HG03520 (cell line): Measurements from ENCODE around the gene NCKAP5.

ENCODE experiments used
- ATAC-seq: cut with Tn5 transposase; IDR thresholded peaks from one replicate; pipeline ENCODE4 v1.9.1; 2021; ENCODE audit warnings: mild to moderate bottlenecking, moderate library complexity; ENCODE audit not compliant: unreplicated experiment

The NCKAP5 gene

DNA sequence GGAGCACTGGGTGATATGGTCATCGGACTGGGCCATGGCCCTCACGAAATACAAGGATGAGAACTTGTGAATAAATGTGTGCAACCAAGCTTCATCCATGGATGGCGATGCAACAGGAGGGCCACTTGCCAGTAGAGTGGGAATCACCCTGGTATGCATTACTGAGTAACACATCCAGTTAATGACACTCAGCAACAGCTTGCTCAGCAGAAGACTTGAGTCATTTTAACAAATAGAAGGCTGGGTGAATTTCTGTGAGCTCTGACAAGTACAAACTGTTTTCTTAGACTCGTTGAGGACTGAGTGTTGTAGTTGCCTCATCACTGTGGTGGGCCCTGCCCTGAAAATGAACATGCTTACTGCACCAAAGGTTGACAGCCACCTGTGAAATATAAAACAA, 221.6 kb downstream of the NCKAP5 start:
- no peak for ATAC-seq

DNA sequence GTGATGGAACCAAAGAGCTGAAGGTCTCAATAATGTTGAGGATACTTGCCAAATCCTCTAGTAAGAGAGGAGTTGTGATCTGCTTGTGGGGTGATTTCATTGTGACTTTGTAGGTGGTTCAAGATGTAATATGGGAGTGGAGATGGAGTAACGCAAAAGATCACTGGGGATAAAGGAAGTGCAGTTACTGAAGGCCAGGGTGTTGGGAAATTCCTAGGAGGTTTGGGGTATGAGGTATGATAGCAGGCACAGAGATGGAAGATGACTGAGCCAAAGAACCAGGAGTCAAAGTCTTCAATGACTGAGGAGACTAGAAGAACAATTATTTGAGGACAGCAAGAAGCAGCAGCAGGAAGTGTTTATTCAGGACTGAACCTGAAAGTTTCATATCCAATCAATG, 222.6 kb downstream of the NCKAP5 start:
- no peak for ATAC-seq

GRCh38 chr2:133344849-133345248, 223.4 kb downstream of the NCKAP5 start:
- no peak for ATAC-seq

DNA sequence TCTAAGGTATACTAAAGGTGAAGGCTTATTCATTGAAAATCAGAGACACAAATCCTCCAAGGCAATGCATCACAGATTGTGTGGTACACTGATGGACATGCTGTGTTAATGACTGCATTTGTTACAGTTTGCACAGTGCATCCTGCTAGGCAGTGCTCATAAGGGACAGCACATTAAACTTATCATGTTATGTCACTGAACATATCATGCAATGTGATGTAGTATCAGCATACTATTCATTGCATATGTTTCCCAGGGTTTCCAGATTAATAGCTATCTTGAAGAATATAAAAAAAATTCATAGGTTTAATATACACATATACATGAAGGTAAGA, 225.3 kb downstream of the NCKAP5 start:
- no peak for ATAC-seq

DNA sequence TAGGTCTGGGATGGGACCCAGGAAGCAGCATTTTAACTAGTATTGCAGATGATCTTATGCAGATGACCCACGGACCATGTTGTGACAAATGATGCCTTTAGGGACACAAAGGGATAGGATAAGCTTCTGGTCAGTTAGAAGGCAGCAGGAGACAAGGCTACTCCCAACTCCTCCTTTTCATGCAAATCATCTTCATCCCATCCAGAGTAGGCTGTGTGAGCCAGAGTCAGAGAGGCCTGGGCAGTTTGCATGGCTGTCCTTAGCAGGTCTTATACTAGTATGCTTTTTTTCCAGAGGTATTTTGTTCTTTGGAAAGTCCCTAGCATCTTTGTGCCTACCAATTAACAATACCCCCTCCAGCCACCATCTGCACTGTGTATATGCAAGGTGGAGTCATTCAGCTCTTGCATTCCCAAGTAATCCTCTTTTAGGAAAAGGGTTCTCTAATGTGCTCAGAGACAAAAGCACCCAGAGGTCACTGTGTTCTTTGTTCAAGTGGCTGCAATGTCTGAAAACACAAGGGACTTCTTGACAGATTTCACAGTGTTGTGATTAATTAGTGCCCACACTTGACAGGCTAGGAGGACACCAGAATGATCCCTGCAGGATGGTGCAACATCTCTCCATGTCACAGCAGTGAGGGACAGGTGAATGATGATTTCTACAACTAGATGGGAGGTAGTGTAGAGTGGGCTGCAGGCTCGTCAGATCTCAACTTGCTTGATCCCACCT, 225.8 kb downstream of the NCKAP5 start:
- ATAC-seq: no peak

- no peak for ATAC-seq
These were observed 226.7 kb downstream of the NCKAP5 start for GRCh38 chr2:133341575-133341974.

- ATAC-seq: no peak
These were observed 230.0 kb downstream of the NCKAP5 start for GRCh38 chr2:133338224-133338623.

DNA sequence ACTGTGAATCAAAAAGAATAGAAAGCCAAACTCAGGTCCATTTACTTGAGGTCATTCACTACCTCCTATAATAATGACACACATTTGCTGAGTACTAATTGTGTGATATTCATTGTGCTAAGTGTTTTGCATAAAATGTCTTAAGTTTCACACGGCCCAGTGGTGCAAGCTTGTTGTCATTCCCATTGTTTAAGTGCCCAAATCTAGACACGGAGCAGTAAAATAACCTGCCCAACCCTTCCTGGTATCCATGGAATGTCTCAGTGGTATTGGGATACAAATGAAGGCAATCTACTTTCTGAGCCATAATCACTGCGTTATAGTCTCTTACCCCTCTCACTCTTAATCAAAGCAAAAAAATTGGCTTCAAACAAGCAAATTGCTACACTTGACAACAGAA, 233.3 kb downstream of the NCKAP5 start:
- no peak for ATAC-seq

- ATAC-seq: no peak
These were observed 235.1 kb downstream of the NCKAP5 start for GRCh38 chr2:133333181-133333580.

- no peak for ATAC-seq
These were observed 236.8 kb downstream of the NCKAP5 start for GRCh38 chr2:133331436-133331835.

GRCh38 chr2:133326652-133327397, 241.4 kb downstream of the NCKAP5 start:
- no peak for ATAC-seq

- no peak for ATAC-seq
These were observed 244.1 kb downstream of the NCKAP5 start for GRCh38 chr2:133324150-133324561.

- ATAC-seq: no peak
These were observed 245.4 kb downstream of the NCKAP5 start for GRCh38 chr2:133322909-133323308.

DNA sequence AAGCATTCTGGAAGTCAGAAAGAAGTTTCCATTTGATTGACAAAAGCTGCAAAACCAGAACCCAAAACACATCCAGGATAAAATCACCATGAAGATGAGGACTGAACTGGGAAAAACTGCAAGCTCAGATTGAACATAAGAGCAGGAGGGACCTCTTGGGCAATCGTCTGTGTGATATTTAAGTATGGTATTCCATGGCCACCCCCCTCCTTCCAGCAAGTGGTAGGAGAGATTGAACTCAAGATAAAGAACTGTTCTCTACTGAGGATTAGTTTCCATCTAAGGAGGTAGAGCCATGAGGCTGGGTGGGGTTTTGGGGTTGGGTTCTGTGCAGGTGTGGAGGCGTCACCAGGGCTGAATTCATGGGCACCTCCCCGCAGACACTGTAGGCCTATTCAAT, 251.1 kb downstream of the NCKAP5 start:
- ATAC-seq: no peak

DNA sequence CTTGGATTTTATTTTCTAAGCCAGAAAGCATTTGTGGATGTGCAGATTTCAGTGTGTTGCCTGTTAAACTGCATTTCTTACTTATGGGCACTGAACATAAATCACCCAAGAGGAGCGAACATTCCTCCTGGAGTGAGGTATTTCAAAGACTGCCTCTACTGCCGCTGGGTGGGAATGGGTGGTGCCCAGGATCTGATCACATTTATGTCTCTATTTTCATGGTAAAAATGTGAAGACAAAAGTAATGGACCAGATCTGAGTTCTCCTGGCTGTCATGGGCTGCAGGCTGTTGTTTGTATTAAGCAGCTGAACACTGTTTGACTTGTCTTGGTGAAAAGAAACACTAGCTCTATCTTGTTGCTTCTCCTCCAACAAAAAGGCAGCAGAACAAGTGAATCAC, 251.7 kb downstream of the NCKAP5 start:
- ATAC-seq: no peak

- ATAC-seq: no peak
These were observed 253.0 kb downstream of the NCKAP5 start for GRCh38 chr2:133315280-133315679.

DNA sequence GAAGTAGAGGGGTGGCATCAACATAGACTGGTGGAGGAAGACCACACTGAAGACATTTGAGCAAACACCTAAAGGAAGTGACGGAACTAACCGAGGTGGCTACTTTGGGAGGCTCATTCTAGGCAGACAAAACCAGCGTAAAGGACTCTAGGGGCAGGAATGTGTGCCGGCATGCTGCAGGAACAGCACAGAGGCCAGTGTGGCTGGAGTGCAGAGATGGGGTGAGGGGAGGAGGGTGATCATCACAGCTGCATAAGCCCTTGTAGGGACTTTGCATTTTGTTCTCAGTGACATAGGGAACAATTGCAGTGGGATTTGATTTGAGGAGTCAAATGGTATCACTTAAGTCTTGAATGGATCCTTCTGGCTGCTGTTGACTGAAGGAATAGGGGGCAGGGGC, 253.5 kb downstream of the NCKAP5 start:
- ATAC-seq: no peak

- no peak for ATAC-seq
These were observed 256.1 kb downstream of the NCKAP5 start for GRCh38 chr2:133312038-133312729.

GRCh38 chr2:133306236-133306635, 262.0 kb downstream of the NCKAP5 start:
- ATAC-seq: no peak

- ATAC-seq: no peak
These were observed 263.9 kb downstream of the NCKAP5 start for GRCh38 chr2:133304344-133304743.

- no peak for ATAC-seq
These were observed 265.1 kb downstream of the NCKAP5 start for GRCh38 chr2:133303150-133303549.

- ATAC-seq: no peak
These were observed 271.9 kb downstream of the NCKAP5 start for GRCh38 chr2:133296401-133296800.
